ENCODE data around the gene NCOA3.

NCOA3 gene

DNA sequence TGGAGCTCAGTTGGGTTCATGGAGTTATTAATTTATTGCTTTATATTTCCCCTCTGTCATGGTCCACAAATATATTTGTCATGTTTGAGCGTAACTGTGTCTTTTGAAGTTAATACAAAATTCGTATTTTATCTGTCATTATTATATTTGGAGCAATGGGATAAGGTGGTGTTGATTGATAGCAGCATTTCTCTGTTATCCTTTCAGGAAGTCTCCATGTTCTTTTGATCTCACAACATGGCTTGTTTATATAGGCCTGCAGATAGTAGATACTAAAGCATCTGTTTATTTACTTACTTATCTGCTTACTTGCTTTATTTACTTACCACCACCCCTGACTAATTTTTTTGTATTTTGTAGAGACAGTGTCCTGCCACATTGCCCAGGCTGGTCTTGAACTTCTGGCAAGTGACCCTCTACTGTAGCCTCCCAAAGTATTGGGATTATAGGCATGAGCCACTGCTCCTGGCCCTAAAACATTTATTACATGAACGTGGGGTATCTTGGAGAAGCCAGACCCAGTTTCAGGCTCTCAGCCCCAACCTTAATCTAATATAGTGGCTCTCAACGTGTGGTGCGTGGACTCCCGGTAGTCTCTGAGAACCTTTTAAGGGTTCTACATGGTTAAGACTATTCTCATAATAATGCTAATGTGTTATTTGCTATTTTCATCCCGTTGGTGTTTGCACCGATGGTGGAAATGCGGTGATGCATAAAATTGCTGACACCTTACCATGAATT lies 104.2 kb downstream of the NCOA3 start:
- no peak for DNase-seq

DNA sequence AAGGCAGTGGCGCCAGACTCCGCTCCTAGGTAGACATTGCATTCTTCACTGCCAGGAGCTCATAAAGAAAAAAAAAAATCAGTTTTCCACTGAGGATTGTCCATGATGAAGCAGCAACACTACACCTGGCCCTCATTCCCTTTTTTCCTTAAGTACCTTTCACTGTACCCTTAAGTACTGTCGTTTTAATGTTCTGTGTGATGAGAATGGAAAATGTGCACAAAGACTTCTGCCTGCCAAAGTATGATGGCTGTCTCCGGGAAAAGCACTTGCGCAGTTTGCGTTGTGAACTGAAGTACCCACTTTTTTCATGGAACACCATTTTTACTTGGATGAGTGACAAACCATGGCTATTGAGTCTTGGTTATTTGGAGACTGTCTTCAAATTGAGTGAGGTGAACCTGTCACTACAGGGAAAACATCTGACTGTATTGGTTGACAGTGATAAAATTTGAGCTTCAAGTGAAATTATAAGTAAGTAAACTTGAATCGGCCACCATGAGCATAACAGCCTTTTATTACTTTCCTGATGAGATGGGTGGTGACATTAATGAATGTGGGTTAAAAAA lies 104.8 kb downstream of the NCOA3 start:
- DNase-seq = no peak

DNA sequence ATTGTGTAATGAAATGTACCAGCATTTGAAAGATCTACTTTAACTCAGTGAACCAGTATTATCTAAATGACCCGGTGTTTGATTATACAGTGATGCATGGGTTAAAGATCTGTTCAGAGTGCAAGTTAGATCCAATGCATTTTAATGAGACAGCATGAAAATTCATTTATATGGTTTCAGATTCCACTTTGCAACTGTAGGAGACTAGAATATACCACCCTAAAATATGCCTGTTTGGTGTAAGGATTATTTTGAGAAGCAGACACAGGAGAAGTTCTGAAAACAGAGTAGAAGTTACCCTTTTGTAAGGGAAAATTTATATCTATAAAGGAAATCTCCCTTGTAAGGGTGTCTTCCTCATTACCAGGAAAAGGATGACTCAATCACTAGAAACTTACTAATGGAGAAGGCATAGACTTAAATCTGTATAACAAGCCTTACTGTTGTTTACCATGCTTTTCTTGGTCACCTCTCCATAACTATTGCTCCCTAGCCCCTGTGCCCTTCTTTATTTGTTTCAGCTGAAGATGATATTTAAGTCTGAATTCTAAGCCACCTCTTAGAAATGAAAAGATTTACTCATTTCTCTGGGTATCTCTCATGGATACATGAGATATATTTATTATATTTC lies 105.4 kb downstream of the NCOA3 start:
- DNase-seq = no peak

DNA sequence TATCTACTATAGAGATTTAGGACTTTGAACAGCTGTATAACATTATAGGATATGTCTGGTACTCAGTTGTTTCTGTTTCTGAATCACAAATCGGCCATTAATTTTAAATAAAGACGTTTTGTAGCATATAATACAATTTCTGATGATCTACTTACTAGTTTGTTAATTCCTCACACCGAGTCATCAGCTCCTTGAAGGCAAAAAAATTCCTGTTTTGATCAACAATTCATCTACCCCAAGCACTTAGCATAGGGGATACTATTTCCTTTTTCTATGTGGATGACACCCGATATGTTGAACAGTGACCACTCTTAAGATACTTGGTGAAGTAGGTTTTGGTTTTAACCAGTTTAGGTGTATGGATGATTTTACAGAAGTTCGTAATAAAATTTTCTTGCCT lies 107.3 kb downstream of the NCOA3 start:
- DNase-seq = no peak

DNA sequence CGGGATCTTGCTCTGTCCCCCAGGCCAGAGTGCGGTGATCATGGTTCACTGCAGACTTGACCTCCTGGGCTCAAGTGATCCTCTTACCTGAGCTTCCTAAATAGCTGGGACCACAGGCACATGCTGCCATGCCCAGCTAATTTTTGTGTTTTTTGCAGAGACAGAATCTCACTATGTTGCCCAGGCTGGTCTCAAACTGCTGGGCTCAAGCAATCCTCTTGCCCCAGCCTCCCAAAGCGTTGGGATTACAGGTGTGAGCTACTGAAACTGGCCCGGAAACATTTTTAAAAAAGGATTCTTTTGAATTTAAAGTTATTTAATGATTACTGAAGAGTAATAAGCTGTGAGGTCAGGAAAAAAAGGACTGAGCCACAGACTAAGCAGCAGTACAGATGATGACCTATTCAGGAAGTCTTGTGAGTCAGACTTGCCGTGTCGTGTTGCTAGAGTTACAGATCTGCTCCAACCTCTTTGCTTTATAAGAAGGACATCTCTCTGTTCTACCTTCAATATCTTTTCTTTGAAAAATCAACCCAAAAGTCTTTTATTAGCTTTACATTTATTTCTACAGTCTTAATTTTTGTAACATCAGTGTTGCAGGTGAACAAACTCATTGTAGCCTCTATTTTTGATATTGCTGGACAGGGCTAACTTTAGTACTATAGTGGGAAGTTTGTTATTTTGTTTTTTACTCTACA lies 108.7 kb downstream of the NCOA3 start:
- DNase-seq = peak; percentile 50 to 61

DNA sequence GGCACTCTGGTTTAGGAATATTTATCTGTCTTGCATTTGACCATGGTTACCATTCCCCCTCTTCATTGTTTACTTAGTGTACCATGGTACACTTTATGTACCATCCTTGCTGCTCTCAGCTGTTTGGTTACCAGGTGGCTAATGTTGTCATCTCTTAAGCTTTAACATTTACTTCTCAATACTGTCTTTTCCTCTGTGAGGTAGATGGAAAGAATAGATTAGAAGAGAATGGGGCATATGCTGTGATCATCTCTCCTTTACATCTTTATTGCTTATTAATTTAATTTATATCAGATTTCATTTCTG lies 109.2 kb downstream of the NCOA3 start:
- DNase-seq = no peak

DNA sequence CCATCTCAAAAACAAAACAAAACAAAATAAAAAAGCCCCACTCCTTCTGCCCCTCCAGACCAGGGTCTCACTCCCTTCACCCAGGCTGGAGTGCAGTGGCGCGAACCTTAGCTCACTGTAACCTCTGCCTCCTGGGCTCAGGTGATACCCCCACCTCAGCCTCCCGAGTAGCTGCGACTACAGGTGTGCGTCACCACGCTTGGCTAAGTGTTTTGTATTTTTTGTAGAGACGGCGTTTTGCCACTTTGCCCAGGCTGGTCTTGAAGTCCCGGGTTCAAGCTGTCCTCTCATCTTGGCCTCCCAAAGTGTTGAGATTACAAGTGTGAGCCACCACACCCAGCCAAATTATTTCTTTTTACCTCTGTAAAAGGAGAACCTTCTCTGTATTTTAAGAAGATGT lies 110.1 kb downstream of the NCOA3 start:
- DNase-seq = no peak

DNA sequence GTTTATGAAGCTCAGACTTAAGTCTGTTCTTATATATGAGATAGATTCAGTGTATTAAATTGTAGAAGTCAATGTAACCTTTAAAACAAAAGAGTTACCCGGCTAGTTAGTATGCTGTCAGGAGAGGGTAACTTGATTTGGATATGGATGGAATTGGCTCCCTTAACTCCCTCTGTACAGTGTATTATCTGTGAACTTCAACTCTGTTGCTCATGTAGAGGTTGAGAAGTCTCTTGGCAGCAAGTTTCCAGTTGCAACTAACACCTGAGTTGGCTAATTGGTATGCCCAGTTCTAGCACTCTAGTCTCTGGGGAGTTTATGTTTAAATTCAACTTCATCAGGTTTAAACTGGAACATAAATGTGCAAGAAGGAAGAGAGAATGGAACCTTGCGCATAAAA lies 111.0 kb downstream of the NCOA3 start:
- DNase-seq = no peak

DNA sequence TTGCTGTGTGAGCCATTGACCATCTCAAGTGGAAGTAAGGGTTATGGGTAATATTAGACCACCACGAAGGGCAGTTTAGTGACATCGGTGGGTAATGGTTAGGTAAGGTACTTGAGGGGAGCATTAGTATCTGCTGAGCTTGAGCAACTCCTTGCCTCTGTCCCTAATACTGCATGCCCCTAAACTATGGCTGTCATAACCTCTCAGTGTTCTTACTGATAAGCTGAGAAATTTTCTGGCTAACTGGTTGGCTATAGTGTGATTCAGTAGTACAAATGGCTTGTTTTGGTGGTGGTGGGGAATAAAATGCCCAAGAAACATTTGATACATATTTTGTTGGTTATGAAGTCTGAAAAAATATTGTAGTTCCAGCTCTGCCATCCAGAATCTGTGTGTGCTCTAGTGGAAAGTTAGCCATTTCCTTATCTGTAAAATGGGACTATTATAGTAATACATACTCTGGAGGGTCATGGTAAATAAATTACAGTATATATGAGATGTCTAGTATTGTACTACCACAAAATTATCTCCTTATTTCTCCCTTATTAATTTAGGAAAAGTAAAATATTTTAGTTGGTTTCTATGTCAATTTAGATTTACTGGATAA lies 113.1 kb downstream of the NCOA3 start:
- DNase-seq = no peak

DNA sequence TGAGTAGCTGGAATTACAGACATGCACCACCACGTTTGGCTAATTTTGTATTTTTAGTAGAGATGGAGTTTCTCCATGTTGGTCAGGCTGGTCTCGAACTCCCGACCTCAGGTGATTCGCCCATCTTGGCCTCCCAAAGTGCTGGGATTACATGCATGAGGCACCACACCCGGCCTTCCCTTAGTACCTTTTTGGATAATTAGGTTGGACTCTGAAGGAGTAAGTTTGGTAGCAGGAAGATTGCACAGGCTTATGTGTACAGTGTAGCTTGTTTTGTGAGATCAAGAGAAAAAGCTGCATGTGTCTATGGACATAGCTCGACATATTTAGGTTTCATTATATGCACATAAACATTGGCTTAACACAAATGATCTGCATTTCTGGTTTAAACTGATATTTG lies 116.8 kb downstream of the NCOA3 start:
- no peak for DNase-seq

DNA sequence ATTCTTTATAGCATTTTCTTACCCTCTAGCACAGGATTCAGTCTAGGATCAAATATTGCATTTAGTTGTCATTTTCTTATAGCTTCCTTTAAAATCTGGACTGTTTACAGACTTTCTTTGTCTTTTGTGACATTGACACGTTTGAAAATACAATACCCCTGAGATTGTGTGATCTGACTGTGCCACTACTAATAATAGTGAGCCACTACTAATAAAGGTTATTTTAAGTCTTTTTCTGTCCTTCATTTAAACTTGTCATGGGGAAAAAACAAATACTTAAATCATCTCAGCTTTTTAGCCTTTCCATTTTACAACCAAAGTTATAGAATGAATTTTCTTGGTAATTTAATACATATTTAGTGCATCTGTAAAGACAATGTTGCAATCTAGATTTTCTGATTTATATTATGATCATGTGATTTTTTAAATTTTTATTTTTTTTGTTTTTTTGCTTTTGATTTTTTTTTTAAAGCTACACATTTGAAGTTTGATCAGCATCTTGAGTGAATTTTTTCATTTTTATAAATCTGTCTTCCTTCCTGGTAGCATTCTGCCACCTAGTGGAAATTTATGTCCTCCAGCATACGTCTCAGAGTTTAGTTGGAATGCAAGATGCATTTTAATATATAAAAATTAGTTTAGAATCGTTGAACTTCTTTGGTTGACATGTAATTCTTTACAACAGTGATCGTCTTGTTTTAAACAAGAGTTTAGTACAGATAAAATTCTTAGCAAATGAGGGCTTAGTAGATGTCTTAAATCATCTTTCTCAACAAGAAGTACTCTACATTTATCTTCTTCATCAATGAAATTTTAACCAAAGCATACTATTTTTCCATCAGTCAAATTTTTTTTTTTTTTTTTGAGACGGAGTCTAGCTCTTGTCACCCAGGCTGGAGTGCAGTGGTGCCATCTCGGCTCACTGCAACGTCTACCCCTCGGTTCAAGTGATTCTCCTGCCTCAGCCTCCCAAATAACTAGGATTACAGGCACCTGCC lies 119.4 kb downstream of the NCOA3 start:
- DNase-seq = no peak

DNA sequence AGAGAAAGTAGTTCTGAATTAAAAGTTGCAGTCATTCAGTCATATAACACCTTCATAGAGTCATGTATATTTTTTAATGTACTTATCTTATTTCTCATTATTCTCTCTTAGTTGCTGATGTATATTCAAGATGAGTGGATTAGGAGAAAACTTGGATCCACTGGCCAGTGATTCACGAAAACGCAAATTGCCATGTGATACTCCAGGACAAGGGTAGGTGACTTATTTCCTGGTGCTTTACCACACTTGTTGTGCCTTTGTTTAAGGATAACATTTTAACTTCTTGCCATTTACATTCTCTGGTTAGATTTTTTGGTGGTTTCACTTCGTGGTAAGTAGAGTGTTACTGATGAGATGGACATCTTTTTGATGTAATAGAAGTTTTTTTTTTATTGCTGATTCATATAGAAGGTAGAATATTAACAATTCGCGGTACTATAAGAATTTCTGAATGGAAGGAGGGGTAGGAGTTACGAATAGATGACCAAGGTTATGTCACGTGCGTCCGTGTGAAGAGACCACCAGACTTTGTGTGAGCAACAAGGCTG lies 120.5 kb downstream of the NCOA3 start:
- no peak for DNase-seq

DNA sequence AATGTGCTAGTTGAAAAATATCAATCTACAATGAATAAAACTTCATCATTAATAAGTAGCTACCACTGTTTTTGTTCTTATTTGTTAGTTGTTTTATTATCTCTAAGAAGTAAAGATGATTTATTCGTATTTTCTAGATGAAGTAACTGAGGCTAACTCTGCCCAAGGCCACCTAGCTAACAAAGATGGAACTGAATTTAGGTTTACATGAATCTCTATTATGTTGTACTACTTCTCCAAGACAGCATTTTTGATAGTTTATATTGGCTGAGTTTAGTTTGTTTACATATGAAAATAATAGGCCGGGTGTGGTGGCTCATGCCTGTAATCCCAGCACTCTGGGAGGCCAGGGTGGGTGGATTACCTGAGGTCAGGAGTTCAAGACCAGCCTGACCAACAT lies 121.5 kb downstream of the NCOA3 start:
- no peak for DNase-seq

DNA sequence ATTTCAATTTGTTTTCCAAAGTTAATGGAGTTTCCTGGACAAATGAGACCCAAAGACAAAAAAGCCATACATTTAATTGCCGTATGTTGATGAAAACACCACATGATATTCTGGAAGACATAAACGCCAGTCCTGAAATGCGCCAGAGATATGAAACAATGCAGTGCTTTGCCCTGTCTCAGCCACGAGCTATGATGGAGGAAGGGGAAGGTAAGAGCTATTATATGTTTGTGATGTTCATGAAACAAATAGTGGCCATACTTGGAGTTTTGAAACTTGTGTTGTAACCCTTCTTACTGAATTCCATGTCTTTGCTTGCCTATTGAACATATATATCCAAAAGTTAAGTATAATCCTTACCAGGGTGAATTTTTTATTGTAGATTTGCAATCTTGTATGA lies 125.9 kb downstream of the NCOA3 start:
- no peak for DNase-seq

DNA sequence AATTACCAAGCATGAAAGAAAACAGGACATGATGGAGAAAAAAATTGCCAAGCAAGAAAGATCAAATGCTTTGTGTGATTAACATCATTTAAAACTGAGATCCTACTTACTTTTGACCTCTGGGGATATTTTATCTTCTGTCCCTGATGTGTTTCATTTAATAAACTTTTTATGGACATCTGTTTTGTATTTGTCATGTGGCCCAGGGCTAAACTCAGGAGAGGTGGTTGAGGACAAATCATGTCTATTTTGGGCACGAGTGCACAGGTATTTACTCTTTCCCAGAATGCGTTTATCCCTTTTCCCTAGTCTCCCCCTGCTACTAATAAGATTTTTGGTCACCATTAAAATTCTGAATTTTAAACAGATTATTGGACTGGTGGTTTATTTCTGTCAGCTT lies 128.2 kb downstream of the NCOA3 start:
- no peak for DNase-seq

DNA sequence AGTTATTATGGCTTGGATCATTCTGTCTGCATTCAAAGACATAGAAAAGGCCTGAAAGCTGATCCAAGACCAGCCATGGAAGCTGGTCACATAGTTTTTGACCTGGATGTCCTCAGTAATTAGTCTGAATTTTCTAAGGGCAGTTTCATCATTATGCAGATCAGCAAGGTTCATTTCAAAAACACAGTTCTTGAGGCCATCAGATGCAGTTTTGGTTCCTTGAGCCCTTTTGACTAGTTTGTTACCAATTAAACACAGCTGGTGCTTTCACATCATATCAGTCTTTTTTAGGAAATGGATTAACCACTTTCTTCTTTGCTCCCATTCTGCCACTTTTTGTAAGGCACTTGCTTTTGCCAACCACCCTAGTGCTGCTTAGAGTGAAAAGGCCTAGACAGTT lies 129.4 kb downstream of the NCOA3 start:
- DNase-seq = no peak

DNA sequence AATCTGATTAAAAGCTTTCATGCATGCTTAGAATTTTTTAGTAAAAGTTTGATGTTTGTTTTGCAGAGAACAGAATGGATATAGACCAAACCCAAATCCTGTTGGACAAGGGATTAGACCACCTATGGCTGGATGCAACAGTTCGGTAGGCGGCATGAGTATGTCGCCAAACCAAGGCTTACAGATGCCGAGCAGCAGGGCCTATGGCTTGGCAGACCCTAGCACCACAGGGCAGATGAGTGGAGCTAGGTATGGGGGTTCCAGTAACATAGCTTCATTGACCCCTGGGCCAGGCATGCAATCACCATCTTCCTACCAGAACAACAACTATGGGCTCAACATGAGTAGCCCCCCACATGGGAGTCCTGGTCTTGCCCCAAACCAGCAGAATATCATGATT lies 133.6 kb downstream of the NCOA3 start:
- no peak for DNase-seq

DNA sequence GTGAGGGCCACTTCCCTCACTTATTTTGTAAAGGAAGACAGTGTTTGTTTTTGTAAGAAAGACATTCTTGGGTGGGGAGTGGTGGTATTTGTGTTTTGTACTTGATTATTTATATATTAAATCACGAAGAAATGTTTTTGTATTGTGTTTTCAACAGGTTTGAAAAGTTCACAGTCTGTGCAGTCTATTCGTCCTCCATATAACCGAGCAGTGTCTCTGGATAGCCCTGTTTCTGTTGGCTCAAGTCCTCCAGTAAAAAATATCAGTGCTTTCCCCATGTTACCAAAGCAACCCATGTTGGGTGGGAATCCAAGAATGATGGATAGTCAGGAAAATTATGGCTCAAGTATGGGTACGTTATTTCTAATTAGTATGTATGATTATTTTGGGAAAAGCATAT lies 137.2 kb downstream of the NCOA3 start:
- no peak for DNase-seq

DNA sequence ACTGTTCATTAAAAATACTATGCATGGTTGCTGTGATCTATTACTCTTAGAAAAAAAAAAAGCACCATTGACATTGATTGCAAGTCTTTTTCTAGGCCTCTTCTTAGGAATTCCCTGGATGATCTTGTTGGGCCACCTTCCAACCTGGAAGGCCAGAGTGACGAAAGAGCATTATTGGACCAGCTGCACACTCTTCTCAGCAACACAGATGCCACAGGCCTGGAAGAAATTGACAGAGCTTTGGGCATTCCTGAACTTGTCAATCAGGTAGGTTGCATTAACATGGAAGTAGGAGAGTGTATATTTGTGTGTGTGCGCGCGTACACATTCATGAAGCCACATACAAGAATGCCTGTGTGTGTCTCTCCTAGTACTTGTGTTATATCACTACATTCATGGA lies 140.4 kb downstream of the NCOA3 start:
- DNase-seq = no peak

DNA sequence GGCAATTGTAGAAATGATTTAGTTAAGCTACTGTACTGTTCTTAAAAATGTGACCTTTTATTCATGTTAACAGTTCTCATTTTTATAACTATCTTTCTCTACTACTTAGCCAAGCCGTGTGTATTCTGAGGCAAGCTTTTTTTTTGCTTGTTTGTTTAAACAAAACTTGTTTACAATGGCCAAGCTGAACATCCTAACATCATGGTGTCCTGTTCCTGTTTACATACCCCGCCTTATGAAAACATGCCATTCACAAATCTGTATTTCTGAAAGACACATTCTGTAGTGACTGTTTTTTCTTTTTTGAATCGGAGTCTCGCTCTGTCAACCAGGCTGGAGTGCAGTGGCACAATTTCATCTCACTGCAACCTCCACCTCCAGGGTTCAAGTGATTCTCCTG lies 140.9 kb downstream of the NCOA3 start:
- DNase-seq = no peak

DNA sequence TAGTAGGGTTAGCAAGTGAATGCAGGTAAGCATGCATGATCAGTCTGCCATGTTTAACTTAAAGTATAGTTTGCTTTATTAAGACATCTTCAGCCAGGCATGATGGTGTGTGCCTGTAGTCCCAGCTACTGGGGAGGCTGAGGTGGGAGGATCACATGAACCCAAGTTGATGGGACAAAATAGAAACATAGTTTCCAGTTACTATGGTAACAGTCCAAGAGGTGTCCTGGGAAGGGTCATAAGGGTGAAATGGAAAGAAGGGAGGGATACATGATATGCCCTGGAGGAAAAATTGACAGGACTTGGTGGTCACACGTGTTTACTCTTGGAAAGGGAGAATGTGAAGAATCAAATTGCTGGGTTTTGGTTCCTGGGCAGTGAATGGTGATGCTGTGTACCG lies 143.9 kb downstream of the NCOA3 start:
- DNase-seq = no peak

DNA sequence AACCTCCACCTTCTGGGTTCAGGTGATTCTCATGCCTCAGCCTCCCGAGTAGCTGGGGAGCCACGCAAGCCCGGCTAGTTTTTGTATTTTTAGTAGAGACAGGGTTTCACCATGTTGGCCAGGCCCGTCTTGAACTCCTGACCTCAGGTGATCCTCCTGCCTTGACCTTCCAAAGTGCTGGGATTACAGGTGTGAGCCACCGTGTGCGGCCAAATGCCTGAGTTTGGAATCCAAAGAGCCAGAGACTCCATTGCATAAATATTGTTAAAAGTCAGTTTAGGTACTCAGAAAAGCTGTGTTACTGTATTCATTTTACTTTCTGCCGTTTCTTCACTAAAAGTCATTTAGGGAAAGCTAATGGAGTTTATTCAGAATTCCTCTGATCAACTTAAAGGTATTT lies 146.3 kb downstream of the NCOA3 start:
- no peak for DNase-seq

All from stimulated activated CD4-positive, alpha-beta T cell treated with anti-CD3 and anti-CD28 coated beads, Interleukin-2, amount 100 ng/mL, for 48 hours (primary cell).